ENCODE measurements around the gene ANKS1A.
A peak's percentile ranks its signal among the peaks of the same experiment; 100 is the strongest.

Gene ANKS1A

DNA sequence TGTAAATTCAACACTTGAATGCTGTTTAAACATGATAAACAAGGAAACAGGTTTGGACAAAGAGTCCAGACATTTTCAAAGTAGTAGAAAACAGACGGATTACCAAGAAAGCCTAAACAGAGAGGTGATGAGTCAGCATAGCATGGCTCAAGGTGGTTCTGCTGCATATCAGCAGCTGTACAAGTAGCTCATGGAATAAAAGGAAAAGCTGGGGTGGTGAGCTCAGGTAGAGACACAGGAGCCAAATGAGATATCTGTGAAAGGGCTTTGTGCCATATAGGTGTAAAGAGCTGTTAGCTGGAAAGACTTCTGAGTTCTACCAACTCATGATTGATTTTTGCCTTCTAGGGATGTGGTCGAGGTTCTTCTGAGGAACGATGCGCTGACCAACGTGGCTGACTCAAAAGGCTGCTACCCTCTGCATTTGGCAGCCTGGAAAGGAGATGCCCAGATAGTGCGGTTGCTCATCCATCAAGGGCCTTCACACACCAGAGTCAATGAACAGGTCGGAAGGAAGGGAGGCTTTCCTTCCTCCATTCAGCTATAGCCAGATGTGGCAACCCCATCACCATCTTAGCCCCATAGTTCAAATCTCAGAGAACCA lies 80.7 kb downstream of the ANKS1A start:
- DNase-seq: no peak
- TF ChIP-seq POLR2A (IDR thresholded peaks at IDR 0.05; ENCODE audit: low read length) (no peak), GATA1 (IDR thresholded peaks at IDR 0.05; ENCODE audit: low read depth, low read length) (no peak)

GRCh38 chr6:34970488-34970887 lies 81.4 kb downstream of the ANKS1A start:
- no peak for TF ChIP-seq POLR2A (IDR thresholded peaks at IDR 0.05; ENCODE audit: low read length)
- TF ChIP-seq GATA1 (IDR thresholded peaks at IDR 0.05; ENCODE audit: low read depth, low read length): no peak

GRCh38 chr6:34970957-34971356 lies 81.9 kb downstream of the ANKS1A start:
- TF ChIP-seq GATA1 (IDR thresholded peaks at IDR 0.05; ENCODE audit: low read depth, low read length) (no peak), POLR2A (IDR thresholded peaks at IDR 0.05; ENCODE audit: low read length) (no peak)
- no peak for DNase-seq

More at GRCh38 chr6:34970488-34970887, 81.4 kb downstream of the ANKS1A start:
- DNase-seq: no peak

- peak in 1 of 2 experiments; percentile 8 for DNase-seq
- TF ChIP-seq POLR2A (IDR thresholded peaks at IDR 0.05; ENCODE audit: low read length) (no peak), GATA1 (IDR thresholded peaks at IDR 0.05; ENCODE audit: low read depth, low read length) (no peak)
Measured at GRCh38 chr6:34973547-34974248, 84.6 kb downstream of the ANKS1A start.

DNA sequence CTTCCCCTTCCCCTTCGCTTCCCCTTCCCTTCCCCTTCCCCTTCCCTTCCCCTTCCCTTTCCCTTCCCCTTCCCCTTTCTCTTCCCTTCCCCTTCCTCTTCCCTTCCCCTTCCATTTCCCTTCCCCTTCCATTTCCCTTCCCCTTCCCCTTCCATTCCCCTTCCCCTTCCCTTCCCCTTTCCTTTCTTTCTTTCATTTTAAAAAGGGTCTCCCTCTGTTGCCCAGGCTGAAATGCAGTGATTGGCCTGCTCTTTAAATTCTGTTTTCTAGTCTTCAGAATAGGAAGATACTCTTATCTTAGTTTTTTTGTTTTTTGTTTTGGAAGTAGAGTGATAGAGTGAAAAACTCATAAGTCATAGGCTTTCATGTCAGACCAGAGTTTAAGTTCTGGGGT lies 85.2 kb downstream of the ANKS1A start:
- TF ChIP-seq POLR2A (IDR thresholded peaks at IDR 0.05; ENCODE audit: low read length) (no peak), GATA1 (IDR thresholded peaks at IDR 0.05; ENCODE audit: low read depth, low read length) (no peak)
- DNase-seq: no peak

DNA sequence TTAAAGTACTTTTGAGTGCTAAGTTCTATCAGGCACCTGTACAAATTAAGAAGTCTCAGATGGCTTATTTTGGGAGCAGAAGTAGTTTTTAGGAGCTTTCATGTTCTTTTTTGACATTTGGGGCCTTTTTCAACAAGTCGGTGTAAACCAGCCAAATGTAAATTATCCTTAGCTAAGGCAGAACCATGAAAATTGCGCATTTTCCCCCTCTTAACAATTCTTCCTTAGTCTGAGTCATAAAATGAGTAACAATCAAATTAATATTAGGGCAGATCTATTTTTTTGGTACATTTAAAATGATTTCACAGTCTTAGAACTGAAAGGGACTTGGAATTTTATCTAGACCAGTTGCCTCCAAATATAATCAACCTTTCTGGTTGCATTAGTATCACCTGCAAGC lies 87.2 kb downstream of the ANKS1A start:
- no peak for TF ChIP-seq POLR2A (IDR thresholded peaks at IDR 0.05; ENCODE audit: low read length)
- no peak for TF ChIP-seq GATA1 (IDR thresholded peaks at IDR 0.05; ENCODE audit: low read depth, low read length)
- no peak for DNase-seq

DNA sequence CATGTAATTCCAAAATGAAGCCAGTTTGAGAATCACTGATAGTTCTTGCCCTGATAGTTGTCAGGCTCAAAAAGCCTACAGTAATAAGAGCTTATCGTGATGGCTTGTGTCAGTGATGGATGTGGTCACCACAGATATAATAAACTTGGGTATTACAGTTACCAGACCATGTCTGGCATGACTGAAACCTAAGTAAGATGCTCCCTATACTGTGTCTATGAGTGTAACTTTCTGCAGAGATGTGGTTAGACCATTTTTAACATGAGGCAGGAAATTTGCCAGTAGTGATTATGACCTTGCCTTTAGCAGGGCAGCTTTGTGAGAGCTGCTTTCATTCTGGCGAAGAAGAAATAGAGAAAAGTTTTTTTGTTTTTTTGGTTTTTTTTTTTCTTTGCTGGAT lies 90.2 kb downstream of the ANKS1A start:
- no peak for DNase-seq
- TF ChIP-seq GATA1 (IDR thresholded peaks at IDR 0.05; ENCODE audit: low read depth, low read length): no peak
- no peak for TF ChIP-seq POLR2A (IDR thresholded peaks at IDR 0.05; ENCODE audit: low read length)

DNA sequence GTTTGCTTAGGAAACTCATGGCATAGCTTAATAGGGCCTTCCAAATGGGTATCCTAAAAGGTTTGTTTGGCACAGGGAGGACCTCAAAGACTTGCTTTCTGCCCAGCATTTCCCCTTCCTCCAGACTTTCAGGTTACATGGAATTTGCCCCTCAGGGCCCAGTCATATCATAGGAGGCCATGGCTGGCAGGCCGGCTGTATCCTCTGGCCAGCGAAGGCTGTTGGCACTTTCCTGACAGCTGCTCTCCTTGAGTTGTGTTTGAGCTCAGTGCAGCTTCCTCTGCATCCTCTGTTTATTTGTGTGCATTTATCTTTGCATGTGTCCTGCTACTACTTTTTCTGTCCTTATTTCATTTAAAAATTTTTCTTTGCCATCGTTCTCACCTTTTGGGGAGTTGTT lies 90.9 kb downstream of the ANKS1A start:
- TF ChIP-seq POLR2A (IDR thresholded peaks at IDR 0.05; ENCODE audit: low read length): no peak
- no peak for TF ChIP-seq GATA1 (IDR thresholded peaks at IDR 0.05; ENCODE audit: low read depth, low read length)
- no peak for DNase-seq

GRCh38 chr6:34981366-34981765 lies 92.3 kb downstream of the ANKS1A start:
- DNase-seq: no peak
- TF ChIP-seq POLR2A (IDR thresholded peaks at IDR 0.05; ENCODE audit: low read length) (no peak), GATA1 (IDR thresholded peaks at IDR 0.05; ENCODE audit: low read depth, low read length) (no peak)

- DNase-seq: peak in 1 of 2 experiments; percentile 29
- no peak for TF ChIP-seq GATA1 (IDR thresholded peaks at IDR 0.05; ENCODE audit: low read depth, low read length)
- no peak for TF ChIP-seq POLR2A (IDR thresholded peaks at IDR 0.05; ENCODE audit: low read length)
Measured at GRCh38 chr6:34981951-34982350, 92.9 kb downstream of the ANKS1A start.

- TF ChIP-seq POLR2A (IDR thresholded peaks at IDR 0.05; ENCODE audit: low read length) (no peak), GATA1 (IDR thresholded peaks at IDR 0.05; ENCODE audit: low read depth, low read length) (no peak)
- peak; percentile 15 to 29 for DNase-seq
Measured at GRCh38 chr6:34982424-34982852, 93.4 kb downstream of the ANKS1A start.

- TF ChIP-seq GATA1 (IDR thresholded peaks at IDR 0.05; ENCODE audit: low read depth, low read length) (no peak), POLR2A (IDR thresholded peaks at IDR 0.05; ENCODE audit: low read length) (no peak)
- no peak for DNase-seq
Measured at GRCh38 chr6:34984416-34984815, 95.4 kb downstream of the ANKS1A start.

DNA sequence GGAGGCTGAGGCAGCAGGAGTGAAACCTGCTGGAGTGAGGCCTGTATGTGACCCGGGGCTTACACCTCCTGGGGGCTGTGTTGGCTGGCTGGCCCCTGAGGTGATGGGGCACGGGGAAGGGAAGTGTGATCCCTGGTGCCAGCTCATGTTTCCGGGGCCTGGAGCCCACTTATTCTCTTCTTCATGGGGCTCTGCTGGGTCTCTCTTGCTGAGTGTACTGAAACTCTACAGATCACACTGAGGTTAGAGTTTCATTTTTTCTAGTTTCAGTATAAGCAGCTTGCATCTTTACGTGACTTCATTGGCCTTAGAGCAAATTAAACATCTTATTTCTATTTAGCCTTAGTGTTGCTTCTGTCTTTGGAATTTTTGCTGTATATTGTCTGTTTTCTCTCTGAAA lies 96.2 kb downstream of the ANKS1A start:
- TF ChIP-seq GATA1 (IDR thresholded peaks at IDR 0.05; ENCODE audit: low read depth, low read length) (no peak), POLR2A (IDR thresholded peaks at IDR 0.05; ENCODE audit: low read length) (no peak)
- no peak for DNase-seq

GRCh38 chr6:34986845-34987246 lies 97.8 kb downstream of the ANKS1A start:
- TF ChIP-seq POLR2A (IDR thresholded peaks at IDR 0.05; ENCODE audit: low read length): no peak
- no peak for TF ChIP-seq GATA1 (IDR thresholded peaks at IDR 0.05; ENCODE audit: low read depth, low read length)
- DNase-seq: peak; percentile 73 to 85

DNA sequence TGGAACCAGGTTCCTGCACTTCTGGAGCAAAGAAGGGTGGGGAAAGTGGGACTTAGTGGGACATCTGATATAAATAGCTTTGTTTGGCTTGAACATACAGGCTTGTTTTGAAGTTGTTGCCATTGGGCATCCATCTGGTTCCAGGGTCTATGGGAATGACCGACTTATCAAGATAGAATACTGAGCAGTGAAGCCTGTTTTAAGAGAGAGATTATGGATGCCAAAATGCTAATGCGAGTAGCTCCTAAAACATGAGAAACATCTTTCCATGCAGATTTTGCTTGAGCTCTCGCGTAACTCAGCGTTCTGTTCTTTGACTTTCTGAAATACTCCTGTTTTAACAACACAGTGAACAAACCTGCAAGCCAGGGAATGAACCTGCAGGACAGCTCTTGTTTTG lies 98.5 kb downstream of the ANKS1A start:
- DNase-seq: no peak
- TF ChIP-seq POLR2A (IDR thresholded peaks at IDR 0.05; ENCODE audit: low read length): no peak
- TF ChIP-seq GATA1 (IDR thresholded peaks at IDR 0.05; ENCODE audit: low read depth, low read length): no peak
